ENCODE results near the gene MACC1.

DNA sequence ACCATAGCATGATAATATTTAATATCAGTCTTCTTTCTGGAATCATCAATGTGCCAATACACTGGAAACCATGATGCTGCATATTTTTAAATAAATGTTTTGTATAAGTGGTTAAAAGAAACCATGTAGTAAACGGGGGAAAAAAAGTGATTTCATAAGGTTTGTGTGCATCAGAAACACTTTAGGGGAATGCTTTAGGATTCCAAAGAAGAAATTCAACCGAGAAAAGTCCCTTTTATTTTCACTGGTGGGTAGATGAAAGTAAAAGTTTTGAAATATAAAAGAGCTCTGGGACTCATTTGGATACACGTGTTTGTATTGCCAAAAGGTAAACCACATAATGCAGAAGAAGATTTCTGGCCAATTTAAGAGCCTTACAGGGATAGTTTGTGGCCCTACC lies 11.9 kb upstream of the MACC1 start:
- TF ChIP-seq CTCF (IDR thresholded peaks at IDR 0.05; ENCODE audit: low read length) = no peak
- TF ChIP-seq EZH2phosphoT487 (IDR thresholded peaks at IDR 0.05; ENCODE audit: low read length) = no peak
